GM19324 (cell line): ENCODE results near the gene APOL1.
"Not testable (repeated sequence)": the region's sequence is repeated elsewhere in the genome, so short reads cannot be mapped to it uniquely, and the experiment has no call there.

ENCODE experiments used
- ATAC-seq: cut with Tn5 transposase; IDR thresholded peaks from one replicate; pipeline ENCODE4 v1.9.1; 2021; ENCODE audit warnings: mild to moderate bottlenecking, moderate library complexity; ENCODE audit not compliant: unreplicated experiment, low FRiP score

The APOL1 gene

GRCh38 chr22:36243986-36244385 is 8.9 kb upstream of the APOL1 start:
- no peak for ATAC-seq

GRCh38 chr22:36244522-36245391 is 8.2 kb upstream of the APOL1 start:
- no peak for ATAC-seq

- ATAC-seq = no peak
These were observed 7.1 kb upstream of the APOL1 start for GRCh38 chr22:36245805-36246356.

- no peak for ATAC-seq
These were observed 6.2 kb upstream of the APOL1 start for GRCh38 chr22:36246718-36247117.

GRCh38 chr22:36247955-36248354 is 5.0 kb upstream of the APOL1 start:
- ATAC-seq = no peak

GRCh38 chr22:36249160-36249559 is 3.8 kb upstream of the APOL1 start:
- no peak for ATAC-seq

- not testable (repeated sequence) for ATAC-seq
These were observed 2.5 kb upstream of the APOL1 start for GRCh38 chr22:36250292-36250960.

- not testable (repeated sequence) for ATAC-seq
These were observed 839 bp upstream of the APOL1 start for GRCh38 chr22:36251979-36252608.

GRCh38 chr22:36253523-36254490 is 874 bp downstream of the APOL1 start:
- no peak for ATAC-seq

GRCh38 chr22:36255572-36255971 is 2.6 kb downstream of the APOL1 start:
- not testable (repeated sequence) for ATAC-seq

GRCh38 chr22:36256478-36256877 is 3.5 kb downstream of the APOL1 start:
- no peak for ATAC-seq

- ATAC-seq = no peak
These were observed 4.4 kb downstream of the APOL1 start for GRCh38 chr22:36257308-36257707.

- no peak for ATAC-seq
These were observed 5.2 kb downstream of the APOL1 start for GRCh38 chr22:36257948-36258670.

- ATAC-seq = no peak
These were observed 6.0 kb downstream of the APOL1 start for GRCh38 chr22:36258701-36259614.

- no peak for ATAC-seq
These were observed 6.8 kb downstream of the APOL1 start for GRCh38 chr22:36259615-36260300.

GRCh38 chr22:36261675-36262074 is 8.7 kb downstream of the APOL1 start:
- ATAC-seq = not testable (repeated sequence)

GRCh38 chr22:36262307-36262706 is 9.4 kb downstream of the APOL1 start:
- not testable (repeated sequence) for ATAC-seq
